Activated CD8-positive, alpha-beta memory T cell treated with anti-CD3 and anti-CD28 coated beads, Interleukin-2, amount 50 U/mL, for 1 hour (primary cell): Measurements from ENCODE around the gene NPTX1.

Experiments used
- DNase-seq: peaks from one replicate; pipeline ENCODE4 v3.0.0-alpha.2; 2020; ENCODE audit errors: extremely low read depth

The NPTX1 gene

DNA sequence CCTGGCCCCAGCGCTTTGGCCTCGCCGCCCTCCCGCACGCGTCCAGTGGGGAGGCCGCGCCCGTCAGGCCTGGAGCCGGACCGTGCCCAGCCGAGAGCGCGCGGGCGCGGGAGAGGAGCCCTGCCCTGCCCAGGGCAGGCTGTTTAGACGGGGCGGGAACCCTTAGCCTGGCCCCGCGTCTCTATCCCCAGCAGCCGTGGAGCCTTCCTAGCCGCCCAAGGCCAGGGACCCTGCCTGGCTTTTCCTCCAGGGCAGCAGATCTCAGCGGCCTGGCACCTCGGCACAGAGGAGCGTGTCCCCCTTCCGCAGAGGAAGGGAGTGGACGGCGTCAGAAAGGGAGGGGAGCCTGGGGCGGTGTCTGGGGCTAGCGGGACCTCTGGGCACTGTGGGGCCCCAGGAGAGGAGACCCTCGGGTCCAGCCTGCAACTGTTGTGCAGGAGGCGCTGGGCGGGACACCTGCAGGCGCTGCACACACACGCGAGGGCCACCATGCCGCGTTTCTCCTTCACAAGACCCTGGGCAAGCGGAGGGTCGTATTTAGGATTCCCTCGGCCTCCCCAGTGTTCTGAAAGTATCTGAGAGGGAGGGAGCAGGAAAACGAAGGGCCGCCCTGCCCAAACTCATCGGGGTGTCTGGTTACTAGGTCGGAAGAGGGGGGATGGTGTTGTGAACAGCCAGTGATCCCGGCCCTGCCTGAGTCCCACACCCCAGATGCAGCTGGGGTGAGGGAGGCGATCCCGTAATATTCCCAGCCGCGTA lies 2.3 kb upstream of the NPTX1 start:
- no peak for DNase-seq

- DNase-seq = no peak
These were observed 1.5 kb upstream of the NPTX1 start for GRCh38 chr17:80477647-80478478.

- no peak for DNase-seq
These were observed 655 bp upstream of the NPTX1 start for GRCh38 chr17:80476877-80477646.

GRCh38 chr17:80474961-80475909 lies 1.2 kb downstream of the NPTX1 start:
- no peak for DNase-seq

- no peak for DNase-seq
These were observed 2.0 kb downstream of the NPTX1 start for GRCh38 chr17:80474231-80474960.

DNA sequence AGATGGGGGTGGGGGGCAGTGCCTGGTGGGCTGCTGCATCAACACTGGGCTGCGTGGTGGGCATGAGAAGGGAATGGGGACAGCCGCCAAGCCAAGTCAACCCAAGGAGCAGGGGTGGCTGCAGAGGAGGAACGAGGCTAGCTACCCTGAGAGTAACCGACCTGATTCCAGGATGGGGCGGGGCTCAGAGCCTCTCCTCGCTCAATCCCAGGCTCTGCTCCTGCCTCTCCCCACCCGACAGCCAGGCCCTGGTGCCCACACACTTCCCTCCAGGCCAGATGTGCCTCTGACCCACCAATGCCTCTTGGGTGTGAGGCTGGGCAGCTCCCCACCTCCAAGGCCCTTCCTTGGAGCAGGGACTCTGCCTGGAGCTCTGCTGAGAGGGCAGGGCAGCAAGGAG lies 2.7 kb downstream of the NPTX1 start:
- no peak for DNase-seq

- DNase-seq = no peak
These were observed 3.4 kb downstream of the NPTX1 start for GRCh38 chr17:80472996-80473395.

GRCh38 chr17:80471922-80472321 lies 4.5 kb downstream of the NPTX1 start:
- DNase-seq = no peak

GRCh38 chr17:80470603-80471002 lies 5.8 kb downstream of the NPTX1 start:
- DNase-seq = no peak

DNA sequence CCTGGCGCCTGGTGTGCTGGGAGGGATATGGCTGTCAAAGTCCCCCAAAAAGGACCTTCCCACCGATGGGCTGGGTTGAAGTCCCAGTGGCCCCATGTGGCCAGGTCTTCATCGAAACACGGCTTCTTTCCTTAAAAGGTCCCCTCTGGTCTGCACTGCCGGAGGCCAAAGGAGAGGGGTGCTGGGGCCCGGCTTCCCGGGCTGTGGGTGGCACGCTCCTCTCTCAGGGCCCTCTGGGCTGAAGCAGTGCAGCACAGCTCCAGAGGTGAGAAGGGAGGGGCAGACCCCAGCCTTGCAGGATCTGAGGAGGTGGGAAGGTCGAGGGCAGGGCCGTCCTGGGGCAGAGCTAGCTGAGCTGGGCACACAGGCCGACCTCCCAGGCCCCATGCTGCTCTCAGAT lies 6.7 kb downstream of the NPTX1 start:
- DNase-seq = no peak

DNA sequence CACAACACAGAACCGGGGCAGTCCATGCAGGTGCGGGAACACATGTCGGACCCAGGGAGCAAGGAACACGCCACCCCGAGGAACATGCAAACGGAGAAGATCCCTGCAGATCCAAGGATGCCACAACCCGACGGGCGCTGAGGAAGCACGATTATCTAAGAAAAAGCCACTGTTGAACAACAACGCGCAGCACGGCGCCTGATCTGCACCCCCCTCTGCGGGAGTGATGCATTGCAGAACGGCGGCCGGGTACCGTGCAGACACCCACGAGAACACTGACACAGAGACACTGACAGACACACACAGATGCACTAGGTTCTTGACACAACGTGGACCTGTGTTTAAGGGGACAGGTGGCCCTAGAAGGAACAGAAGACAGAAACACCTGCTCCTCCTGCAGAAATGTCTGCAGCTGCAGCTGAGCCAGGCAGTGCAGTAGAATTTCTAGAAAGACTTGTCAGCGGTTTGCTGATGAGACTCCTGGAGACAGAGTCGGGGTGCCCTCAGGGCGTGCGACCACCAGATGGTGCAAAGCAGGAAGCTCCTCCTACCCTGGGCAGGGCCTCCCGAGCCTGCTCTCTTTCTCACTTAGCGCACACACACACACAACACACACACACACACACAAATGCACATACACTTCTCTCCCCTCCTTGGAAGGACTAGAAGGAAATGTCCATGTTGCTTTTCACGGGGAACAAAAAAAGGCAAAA lies 7.5 kb downstream of the NPTX1 start:
- DNase-seq = no peak

GRCh38 chr17:80468242-80468641 lies 8.2 kb downstream of the NPTX1 start:
- no peak for DNase-seq

DNA sequence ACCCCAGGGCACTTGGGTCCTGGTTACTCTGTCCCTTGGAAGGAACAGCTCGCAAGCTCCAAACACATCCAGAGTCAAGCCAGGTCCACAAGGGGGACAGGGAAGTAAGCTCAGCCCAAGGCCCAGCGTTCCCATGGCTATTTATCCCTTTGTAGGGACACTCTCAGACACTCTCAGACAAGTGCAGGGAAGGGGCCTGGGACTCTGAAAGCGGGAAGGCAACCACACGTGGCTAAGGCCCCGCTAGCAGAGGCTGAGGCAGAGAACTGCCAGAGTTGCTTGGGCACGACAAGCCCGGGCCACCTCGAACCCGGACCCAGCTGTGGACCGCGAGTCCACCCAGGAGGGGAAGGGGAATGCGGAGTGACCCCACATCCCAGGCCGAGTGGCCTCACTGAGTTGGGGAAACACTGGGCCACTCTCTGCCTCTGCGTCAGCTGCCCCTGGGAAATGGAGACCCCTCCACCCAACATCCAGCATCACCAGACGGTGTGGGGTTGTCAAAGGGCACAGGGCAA lies 10.2 kb downstream of the NPTX1 start:
- no peak for DNase-seq

DNA sequence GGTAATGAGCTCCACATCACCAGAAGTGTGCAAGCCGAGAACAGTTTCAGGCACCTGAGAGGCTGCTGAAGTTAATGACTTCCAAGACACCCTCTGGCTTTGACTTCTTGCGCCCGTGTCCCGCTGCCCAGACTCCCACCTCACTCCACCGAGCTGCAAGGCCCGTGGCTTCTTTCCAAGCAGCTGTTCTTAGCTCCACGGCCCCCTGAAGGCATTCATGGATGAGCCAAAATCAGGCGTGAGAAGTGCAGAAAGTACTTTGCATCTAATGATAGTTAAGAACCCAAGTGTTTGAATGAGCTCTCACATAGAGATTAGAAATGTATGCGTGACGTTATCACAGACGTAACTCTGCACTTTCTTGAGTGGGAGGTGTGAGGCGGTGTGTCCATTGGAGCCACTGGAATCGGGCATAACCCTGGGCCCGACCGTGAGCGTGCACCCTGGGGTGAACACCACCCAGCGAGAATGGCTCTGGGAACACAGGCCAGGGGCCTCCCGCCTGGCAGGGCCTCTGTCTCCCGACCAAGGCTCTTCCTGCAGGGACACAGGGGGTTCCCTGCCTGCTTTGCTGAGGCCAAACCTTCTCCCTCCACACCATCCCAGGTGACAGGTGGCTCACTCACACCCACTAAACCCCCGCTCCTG lies 11.0 kb downstream of the NPTX1 start:
- no peak for DNase-seq

- DNase-seq = no peak
These were observed 11.9 kb downstream of the NPTX1 start for GRCh38 chr17:80464486-80464885.

DNA sequence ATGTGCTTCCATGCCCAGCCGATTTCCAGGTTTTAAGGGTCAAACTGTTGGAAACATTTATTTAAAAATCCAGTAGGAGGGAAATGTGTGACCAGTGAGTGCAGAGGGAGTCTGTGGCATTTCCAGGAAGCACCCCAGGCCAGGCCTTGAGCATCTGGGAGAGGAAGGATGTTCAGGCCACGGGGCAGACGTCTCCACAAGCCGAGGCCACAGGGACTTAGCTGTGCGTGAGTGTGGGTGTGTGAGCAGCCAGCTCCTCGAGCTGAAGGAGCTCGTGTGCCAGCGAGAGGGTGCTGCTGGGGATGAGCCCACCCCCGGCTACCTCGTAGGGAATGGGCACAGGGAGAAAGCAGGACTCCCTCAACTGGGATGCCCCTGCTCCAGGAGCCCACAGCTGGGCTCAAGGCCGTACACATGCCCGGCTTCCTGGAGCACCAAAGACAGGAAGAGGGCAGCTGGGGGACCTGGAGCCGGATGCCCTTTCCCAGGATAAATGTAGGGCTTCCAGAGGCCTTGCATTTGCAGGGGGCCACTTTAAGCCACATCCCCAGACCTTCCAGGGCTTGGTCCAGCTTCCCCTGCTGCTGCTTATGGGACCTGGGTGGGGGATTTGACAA lies 12.5 kb downstream of the NPTX1 start:
- DNase-seq = no peak

DNA sequence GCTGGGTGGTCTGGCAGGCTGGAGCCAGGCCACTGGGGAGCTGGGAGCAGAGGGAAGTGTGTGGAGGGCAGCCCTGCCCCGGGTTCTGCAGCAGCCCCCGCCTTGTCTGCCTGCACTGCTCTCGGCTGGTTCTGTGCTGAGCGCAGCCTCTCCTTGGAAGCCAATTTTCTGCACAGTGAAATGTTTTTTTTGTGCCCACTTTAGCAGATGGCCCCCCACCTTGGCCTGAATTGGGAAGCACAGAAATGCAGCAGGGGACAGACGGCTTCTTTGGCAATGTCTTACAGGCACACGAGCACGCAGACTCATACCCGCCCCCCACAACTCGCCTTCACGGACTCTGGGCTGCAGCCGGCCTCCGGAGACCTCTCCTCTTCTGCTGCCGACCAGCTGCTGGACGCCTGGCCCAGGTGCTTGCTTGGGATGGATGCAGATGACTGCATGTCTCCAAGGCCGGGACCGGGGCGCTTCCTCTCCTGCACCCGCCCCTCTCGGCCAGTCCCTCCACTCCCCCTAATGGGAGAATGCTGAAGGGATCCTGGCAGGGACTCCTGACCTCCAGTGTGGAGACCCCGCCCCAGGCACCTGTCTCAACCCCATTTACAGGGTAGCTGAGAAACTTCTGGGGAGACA lies 14.8 kb downstream of the NPTX1 start:
- no peak for DNase-seq

DNA sequence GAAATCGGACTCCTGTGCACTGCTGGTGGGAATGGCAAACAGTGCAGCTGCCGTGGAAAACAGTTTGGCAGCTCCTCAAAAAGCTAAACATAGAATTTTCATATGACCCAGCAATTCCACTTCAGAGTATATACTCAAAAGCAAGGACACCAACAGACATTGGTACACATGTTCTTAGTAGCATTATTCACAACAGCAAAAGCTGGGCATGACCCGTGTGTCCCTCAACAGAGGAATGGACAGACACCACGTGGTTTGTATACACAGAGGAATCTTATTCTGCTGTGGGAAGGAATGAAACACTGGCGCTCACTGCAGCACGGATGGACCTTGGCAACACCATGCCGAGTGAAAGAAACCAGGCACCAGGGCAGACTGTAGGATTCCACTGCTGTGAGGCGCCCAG lies 16.0 kb downstream of the NPTX1 start:
- DNase-seq = no peak
